Activated naive CD4-positive, alpha-beta T cell treated with anti-CD3 and anti-CD28 coated beads, Interleukin-2, amount 10 ng/mL, durations not matched to agents 7 days and 5 days (primary cell): ENCODE measurements around the gene ALDH1B1.
"Not testable (repeated sequence)": the region's sequence is repeated elsewhere in the genome, so short reads cannot be mapped to it uniquely, and the experiment has no call there.

Source experiments
- CTCF ChIA-PET: fragments of 350-600 bp; sonication (Branson Sonifier 250); formaldehyde crosslinking; loops from one replicate; lab custom pipeline; 2021; ENCODE audit warnings: antibody characterized with exemption; lab: Charles Lee
- DNase-seq: peaks from one replicate; pipeline ENCODE4 v3.0.0-alpha.2; 2020
- H3K27ac Mint-ChIP-seq: one replicate; pipeline ENCODE4 v1.8.0; 2021; ENCODE audit warnings: mild to moderate bottlenecking, moderate library complexity, mixed read lengths
- H3K27me3 Mint-ChIP-seq: one replicate; pipeline ENCODE4 v1.8.0; 2021; ENCODE audit warnings: mild to moderate bottlenecking, mixed read lengths
- H3K36me3 Mint-ChIP-seq: one replicate; pipeline ENCODE4 v1.8.0; 2021; ENCODE audit warnings: mixed read lengths
- H3K4me1 Mint-ChIP-seq: one replicate; pipeline ENCODE4 v1.8.0; 2021; ENCODE audit warnings: mixed read lengths
- H3K4me3 Mint-ChIP-seq: one replicate; pipeline ENCODE4 v1.8.0; 2021; ENCODE audit warnings: mild to moderate bottlenecking, moderate library complexity, mixed read lengths
- H3K9me3 Mint-ChIP-seq: one replicate; pipeline ENCODE4 v1.8.0; 2021; ENCODE audit warnings: mixed read lengths

ALDH1B1 gene

GRCh38 chr9:38387066-38387465, 5.4 kb upstream of the ALDH1B1 start:
- CTCF ChIA-PET = no interaction called here
- Mint-ChIP-seq H3K4me3 (no peak overlapping the region), H3K36me3 (no peaks in the 10 kb centered on the region), H3K27me3 (peaks cover 33% of the 10 kb centered on the region), H3K9me3 (no peaks in the 10 kb centered on the region), H3K27ac (no peak overlapping the region), H3K4me1 (peaks cover 1% of the 10 kb centered on the region)
- DNase-seq = no peak

GRCh38 chr9:38387751-38388150, 4.8 kb upstream of the ALDH1B1 start:
- Mint-ChIP-seq H3K36me3 (no peaks in the 10 kb centered on the region), H3K4me1 (peaks cover 4% of the 10 kb centered on the region), H3K27ac (no peak overlapping the region), H3K27me3 (peaks cover 38% of the 10 kb centered on the region), H3K4me3 (no peak overlapping the region), H3K9me3 (no peaks in the 10 kb centered on the region)
- DNase-seq = no peak
- CTCF ChIA-PET = no interaction called here

GRCh38 chr9:38388283-38389223, 3.9 kb upstream of the ALDH1B1 start:
- no peaks in the 10 kb centered on the region for H3K9me3 Mint-ChIP-seq
- CTCF ChIA-PET = no interaction called here
- H3K27ac Mint-ChIP-seq = no peak overlapping the region
- H3K27me3 Mint-ChIP-seq = peaks cover 40% of the 10 kb centered on the region
- no peak for DNase-seq
- peaks cover 11% of the 10 kb centered on the region for H3K4me1 Mint-ChIP-seq
- H3K36me3 Mint-ChIP-seq = no peaks in the 10 kb centered on the region
- H3K4me3 Mint-ChIP-seq = no peak overlapping the region

GRCh38 chr9:38389313-38389712, 3.2 kb upstream of the ALDH1B1 start:
- no peaks in the 10 kb centered on the region for H3K9me3 Mint-ChIP-seq
- H3K4me3 Mint-ChIP-seq = no peak overlapping the region
- peaks cover 40% of the 10 kb centered on the region for H3K27me3 Mint-ChIP-seq
- CTCF ChIA-PET = interaction anchor here (0.6 to 1.2 kb wide), 2 partner anchors 12 to 744 kb away, joined by 3 read pairs; no protein-coding TSS in a partner anchor
- no peak for DNase-seq
- H3K36me3 Mint-ChIP-seq = no peaks in the 10 kb centered on the region
- peaks cover 15% of the 10 kb centered on the region for H3K4me1 Mint-ChIP-seq
- no peak overlapping the region for H3K27ac Mint-ChIP-seq

- CTCF ChIA-PET = interaction anchor here (0.5 to 1.2 kb wide), 2 partner anchors 11 to 551 kb away, joined by 3 read pairs; no protein-coding TSS in a partner anchor
- Mint-ChIP-seq H3K27ac (no peak overlapping the region), H3K36me3 (peaks cover 6% of the 10 kb centered on the region), H3K4me3 (no peak overlapping the region), H3K27me3 (peaks cover 34% of the 10 kb centered on the region), H3K9me3 (no peaks in the 10 kb centered on the region), H3K4me1 (peaks cover 15% of the 10 kb centered on the region)
- no peak for DNase-seq
These were observed 2.1 kb upstream of the ALDH1B1 start for GRCh38 chr9:38390442-38390841.

GRCh38 chr9:38390851-38391250, 1.7 kb upstream of the ALDH1B1 start:
- CTCF ChIA-PET = interaction anchor here (0.5 kb wide), 1 partner anchor 552 kb away, joined by 3 read pairs; no protein-coding TSS in a partner anchor
- Mint-ChIP-seq H3K4me3 (peak overlapping the region; percentile 1), H3K27me3 (peaks cover 32% of the 10 kb centered on the region), H3K9me3 (no peaks in the 10 kb centered on the region), H3K36me3 (peaks cover 6% of the 10 kb centered on the region), H3K4me1 (peaks cover 15% of the 10 kb centered on the region), H3K27ac (no peak overlapping the region)
- no peak for DNase-seq

- Mint-ChIP-seq H3K36me3 (peaks cover 12% of the 10 kb centered on the region), H3K27ac (no peak overlapping the region), H3K27me3 (peaks cover 32% of the 10 kb centered on the region), H3K4me1 (peaks cover 15% of the 10 kb centered on the region), H3K4me3 (peak overlapping the region; percentile 87), H3K9me3 (no peaks in the 10 kb centered on the region)
- CTCF ChIA-PET = interaction anchor here (0.5 kb wide), 1 partner anchor 553 kb away, joined by 3 read pairs; no protein-coding TSS in a partner anchor
- DNase-seq = no peak
These were observed 1.0 kb upstream of the ALDH1B1 start for GRCh38 chr9:38391278-38392118.

- Mint-ChIP-seq H3K36me3 (peaks cover 21% of the 10 kb centered on the region), H3K4me1 (peaks cover 15% of the 10 kb centered on the region), H3K9me3 (no peaks in the 10 kb centered on the region), H3K4me3 (peak overlapping the region; percentile 87), H3K27me3 (peaks cover 32% of the 10 kb centered on the region), H3K27ac (peak overlapping the region; percentile 85)
- no peak for DNase-seq
- CTCF ChIA-PET = interaction anchor here (0.8 to 1.5 kb wide), 2 partner anchors 54 to 480 kb away, joined by 3 to 5 read pairs; no protein-coding TSS in a partner anchor
These were observed 760 bp downstream of the ALDH1B1 start for GRCh38 chr9:38393128-38393796.

GRCh38 chr9:38394416-38394815, 1.9 kb downstream of the ALDH1B1 start:
- Mint-ChIP-seq H3K4me3 (no peak overlapping the region), H3K36me3 (peaks cover 21% of the 10 kb centered on the region), H3K27ac (no peak overlapping the region), H3K27me3 (peaks cover 32% of the 10 kb centered on the region), H3K9me3 (no peaks in the 10 kb centered on the region), H3K4me1 (peaks cover 15% of the 10 kb centered on the region)
- DNase-seq = no peak
- CTCF ChIA-PET = interaction anchor here (1.5 kb wide), 1 partner anchor 481 kb away, joined by 5 read pairs; no protein-coding TSS in a partner anchor

GRCh38 chr9:38395653-38396370, 3.3 kb downstream of the ALDH1B1 start:
- Mint-ChIP-seq H3K27me3 (peaks cover 18% of the 10 kb centered on the region), H3K4me1 (peaks cover 15% of the 10 kb centered on the region), H3K9me3 (no peaks in the 10 kb centered on the region), H3K36me3 (peaks cover 21% of the 10 kb centered on the region), H3K27ac (no peak overlapping the region), H3K4me3 (no peak overlapping the region)
- CTCF ChIA-PET = no interaction called here
- DNase-seq = no peak

GRCh38 chr9:38396371-38396671, 3.8 kb downstream of the ALDH1B1 start:
- DNase-seq = no peak
- H3K9me3 Mint-ChIP-seq = no peaks in the 10 kb centered on the region
- CTCF ChIA-PET = no interaction called here
- H3K4me3 Mint-ChIP-seq = no peak overlapping the region
- H3K36me3 Mint-ChIP-seq = peaks cover 21% of the 10 kb centered on the region
- H3K27me3 Mint-ChIP-seq = peaks cover 12% of the 10 kb centered on the region
- H3K4me1 Mint-ChIP-seq = peaks cover 15% of the 10 kb centered on the region
- H3K27ac Mint-ChIP-seq = no peak overlapping the region

- H3K27me3 Mint-ChIP-seq, H3K27ac Mint-ChIP-seq, H3K9me3 Mint-ChIP-seq, DNase-seq, CTCF ChIA-PET, H3K4me3 Mint-ChIP-seq, H3K4me1 Mint-ChIP-seq: not testable (repeated sequence)
- peaks cover 21% of the 10 kb centered on the region for H3K36me3 Mint-ChIP-seq
These were observed 6.7 kb downstream of the ALDH1B1 start for GRCh38 chr9:38399191-38399590.

GRCh38 chr9:38401994-38402393, 9.5 kb downstream of the ALDH1B1 start:
- CTCF ChIA-PET = interaction anchor here (1.3 to 1.6 kb wide), 3 partner anchors 29 to 488 kb away, joined by 3 to 6 read pairs (median 5); no protein-coding TSS in a partner anchor
- no peak for DNase-seq
- Mint-ChIP-seq H3K27me3 (peaks cover 16% of the 10 kb centered on the region), H3K4me3 (no peak overlapping the region), H3K4me1 (no peaks in the 10 kb centered on the region), H3K27ac (no peak overlapping the region), H3K9me3 (no peaks in the 10 kb centered on the region), H3K36me3 (peaks cover 6% of the 10 kb centered on the region)
